ENCODE data around the gene LGR6.
A peak's percentile ranks its signal among the peaks of the same experiment; 100 is the strongest.

LGR6 gene

DNA sequence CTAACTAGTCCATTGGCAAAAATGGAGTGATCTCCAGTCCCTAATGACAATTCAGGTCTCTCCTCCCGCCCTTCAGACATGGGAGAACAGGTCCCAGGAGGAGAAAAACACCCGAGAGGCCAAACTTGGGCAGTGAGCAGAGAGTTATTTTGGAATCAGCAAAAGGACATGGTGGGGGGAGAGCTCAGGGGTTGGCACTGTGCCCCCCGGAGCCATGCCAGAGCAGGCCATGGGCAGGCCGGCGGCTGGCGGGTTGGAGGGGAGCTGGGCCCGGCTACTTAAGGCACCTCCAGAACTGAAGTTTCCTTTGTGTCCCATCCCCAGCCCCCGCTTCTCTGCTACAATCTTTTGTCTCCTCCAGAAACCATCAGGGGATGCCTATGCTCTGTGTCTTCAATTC, 7.1 kb downstream of the LGR6 start:
- no peak for DNase-seq (ENCODE audit: low read depth, low spot score)

DNA sequence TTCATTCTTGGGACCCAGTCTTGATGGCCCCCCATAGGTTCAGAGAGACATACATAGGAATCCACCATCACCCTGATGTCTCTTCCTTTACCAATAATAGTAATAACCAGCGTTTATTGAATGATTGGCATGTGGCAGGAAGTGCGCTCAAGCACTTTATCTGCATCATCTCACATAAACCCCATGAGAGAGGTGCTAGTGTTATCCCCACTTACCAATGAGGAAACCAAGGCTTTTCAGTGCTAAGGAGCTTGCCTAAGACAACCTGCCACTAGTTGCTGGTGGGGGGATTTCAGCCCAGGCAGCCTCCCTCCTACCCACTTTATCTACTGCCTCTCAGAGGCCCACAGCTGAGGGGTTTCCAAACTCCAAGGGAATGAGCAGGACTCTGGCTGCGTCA, 7.7 kb downstream of the LGR6 start:
- no peak for DNase-seq (ENCODE audit: low read depth, low spot score)

DNA sequence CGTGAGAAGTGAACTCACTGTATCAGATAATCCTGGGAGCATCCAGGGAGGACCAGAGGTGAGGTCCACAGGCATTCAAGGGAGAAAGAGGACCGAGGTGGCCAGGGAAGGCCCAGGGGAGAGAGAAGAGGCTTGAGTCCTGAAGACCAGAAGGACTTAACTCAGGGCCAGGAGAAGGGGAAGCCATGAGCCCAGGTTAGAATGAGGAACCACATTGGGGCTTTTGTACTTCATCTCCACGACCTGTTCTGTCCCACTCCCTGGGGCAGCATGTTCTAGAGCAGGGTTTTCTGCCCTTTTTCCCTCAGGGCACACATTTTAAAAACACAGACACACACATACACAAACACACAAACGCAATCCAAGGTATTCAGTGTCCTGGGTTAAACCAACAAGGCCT, 8.4 kb downstream of the LGR6 start:
- no peak for DNase-seq (ENCODE audit: low read depth, low spot score)

DNA sequence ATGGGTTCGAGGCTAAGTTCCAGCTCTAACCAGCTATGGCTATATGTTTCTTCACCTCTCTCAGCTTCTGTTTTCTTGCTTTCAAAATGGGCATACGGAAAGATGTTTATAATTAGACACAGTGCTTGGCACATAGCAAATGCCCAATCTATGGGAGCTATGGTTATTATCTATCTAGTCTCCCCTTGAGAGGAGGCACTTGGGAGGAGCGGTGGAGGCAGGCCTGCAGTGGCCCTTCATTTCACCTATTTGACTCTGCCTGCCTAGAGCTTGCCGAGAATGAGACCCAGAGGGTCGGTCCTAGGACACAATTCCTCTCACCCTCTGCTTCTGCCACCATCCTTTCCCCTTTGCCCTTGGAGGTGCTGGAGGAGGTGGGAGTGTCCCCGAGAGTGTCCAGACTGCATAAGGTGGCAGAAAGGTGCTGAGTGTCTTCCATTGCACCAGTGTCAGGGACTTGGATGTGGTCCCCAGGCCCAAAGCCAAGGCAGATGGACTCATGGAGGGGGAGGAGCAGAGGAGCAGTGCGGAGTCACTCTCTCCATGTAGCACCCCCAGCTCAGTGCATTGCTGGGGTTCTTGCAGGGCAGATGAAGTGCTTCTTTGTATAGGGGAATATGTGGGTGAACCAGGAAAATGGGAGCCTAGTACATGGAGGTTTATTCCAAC, 9.0 kb downstream of the LGR6 start:
- DNase-seq (ENCODE audit: low read depth, low spot score) = no peak

DNA sequence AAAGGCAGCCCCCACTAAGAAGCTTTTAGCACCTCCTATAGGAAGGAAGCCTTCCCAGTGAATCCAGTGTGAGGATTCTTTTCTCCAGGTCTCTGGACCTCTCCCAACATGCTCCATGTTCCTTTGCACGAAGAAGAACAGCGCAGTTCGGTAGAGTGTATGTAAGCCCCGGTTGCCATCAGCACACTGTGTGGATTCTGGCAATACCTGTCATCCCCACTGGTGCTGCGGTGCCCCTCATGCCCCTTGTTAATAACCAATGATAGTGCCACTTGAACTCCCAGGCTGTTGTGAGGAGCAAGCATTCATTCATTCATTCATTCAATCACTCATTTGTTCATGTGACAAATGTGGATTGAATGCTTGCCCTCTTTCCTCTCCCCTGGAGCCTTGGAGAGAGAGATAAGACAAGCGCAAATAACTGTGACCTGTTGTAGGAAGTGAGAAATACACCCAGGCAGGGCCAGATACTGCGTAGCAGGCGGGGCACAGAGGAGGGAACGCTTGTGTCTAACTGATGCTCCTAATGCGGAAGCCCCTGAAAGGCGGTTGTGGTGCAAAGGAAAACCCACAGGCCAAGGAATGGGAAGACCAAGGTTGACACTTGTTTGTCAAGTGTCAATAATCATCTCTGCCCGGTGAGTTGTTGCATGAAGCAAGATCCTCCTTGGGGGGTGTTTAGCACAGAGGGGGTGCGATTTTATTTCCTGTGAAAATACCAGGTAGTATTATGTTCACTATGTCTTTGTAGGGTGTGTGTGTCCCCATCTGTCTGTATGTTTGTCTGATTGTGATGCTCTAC, 9.8 kb downstream of the LGR6 start:
- DNase-seq (ENCODE audit: low read depth, low spot score) = no peak

DNA sequence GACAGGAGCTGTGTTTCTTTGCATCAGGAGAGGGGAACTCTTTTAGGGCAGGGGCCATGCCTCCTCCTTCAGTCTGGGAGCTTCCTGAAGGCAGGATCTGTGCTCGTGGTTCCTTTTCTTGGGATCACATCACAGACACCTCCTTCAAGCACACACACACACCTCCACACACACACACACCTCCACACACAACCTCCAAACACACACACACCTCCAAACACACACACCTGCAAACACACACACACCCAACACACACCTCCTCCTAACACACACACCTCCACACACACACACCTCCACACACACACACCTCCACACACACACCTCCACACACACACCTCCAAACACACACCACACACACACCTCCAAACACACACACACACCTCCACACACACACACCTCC, 10.5 kb downstream of the LGR6 start:
- no peak for DNase-seq (ENCODE audit: low read depth, low spot score)

DNA sequence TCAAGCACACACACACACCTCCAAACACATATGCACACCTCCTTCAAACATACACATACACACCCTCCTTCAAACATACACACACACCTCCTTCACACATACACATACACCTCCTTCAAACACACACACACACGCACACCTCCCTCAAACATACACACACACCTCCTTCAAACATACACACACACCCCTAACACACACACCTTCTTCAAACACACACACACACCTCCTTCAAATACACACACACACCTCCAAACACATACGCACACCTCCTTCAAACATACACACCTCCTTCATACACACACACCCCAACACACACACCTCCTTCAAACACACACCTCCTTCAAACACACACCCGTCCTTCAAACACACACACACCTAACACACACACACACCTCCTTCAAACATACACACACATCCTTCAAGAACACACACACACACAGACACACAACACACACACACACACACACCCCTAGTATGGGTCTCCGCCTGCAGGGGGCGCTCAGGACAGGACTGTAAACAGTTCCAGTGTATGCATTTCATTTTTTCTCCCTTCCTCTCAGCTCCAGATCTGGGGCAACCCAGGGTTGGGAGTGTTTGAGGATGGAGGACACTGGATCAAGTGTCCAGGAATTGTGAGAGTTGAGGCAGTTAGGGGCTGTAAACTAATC, 12.1 kb downstream of the LGR6 start:
- DNase-seq (ENCODE audit: low read depth, low spot score) = no peak

DNA sequence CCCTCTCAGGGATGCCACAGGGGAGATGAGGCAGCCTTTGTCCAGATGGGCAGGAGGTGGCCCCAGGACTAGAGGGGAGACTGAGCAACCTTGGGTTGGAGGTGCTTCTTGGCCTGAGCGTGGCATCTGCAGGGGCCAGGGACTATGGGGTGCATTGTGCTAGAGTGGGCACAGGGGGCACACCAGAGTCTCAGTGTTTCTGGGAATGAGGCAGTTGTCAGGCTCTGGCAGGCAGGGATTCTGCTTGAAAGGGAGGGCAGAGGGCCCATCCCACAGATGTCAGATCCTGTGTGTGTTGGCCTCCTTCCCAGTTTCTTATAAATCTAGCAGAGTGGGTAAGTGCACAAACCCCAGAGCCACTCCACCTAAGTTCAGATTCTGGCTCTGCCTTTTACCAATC, 13.7 kb downstream of the LGR6 start:
- no peak for DNase-seq (ENCODE audit: low read depth, low spot score)

DNA sequence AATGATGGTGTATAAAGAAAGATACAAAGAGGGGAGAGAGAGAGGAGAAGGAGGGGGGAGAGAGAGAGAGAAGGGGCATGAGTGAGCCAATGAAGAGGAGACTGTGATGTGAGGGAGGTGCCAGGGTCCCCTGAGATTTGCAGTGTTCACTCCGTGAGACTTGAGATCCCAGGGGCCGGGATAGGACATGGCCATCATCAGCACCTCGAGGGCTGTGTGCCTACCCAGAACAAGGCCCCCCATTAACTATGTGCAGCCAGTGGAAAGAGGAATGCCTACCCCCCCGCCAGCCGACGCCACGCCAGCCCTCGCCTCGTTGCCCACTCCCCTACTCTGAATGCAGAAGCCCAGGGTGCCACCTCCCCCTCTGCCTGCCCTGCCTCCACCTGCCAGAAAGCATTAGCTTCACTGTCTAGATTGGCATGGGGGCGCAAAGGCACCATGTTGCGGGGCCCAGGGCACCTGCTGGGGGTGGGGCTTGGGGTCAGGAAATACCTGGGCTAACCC, 14.8 kb downstream of the LGR6 start:
- DNase-seq (ENCODE audit: low read depth, low spot score) = no peak

DNA sequence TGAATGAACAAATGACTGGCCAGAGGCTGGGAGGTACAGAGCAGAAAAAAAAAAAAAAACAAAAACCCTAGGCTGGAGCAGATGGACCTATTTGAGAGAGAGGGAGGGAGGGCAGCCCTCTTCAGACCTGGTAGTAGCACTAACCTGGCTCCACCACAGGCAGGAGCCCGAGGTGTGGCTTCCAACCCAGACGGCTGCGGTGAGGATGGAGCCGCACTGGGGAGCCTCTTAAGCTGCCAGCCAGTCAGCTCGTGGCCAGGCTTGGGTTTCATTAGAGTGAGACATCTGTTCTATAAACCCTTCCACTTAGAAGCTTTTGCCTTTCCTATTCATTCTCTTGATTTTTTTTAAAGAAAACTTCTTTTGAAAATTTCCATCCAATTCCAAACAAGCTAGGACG, 16.8 kb downstream of the LGR6 start:
- DNase-seq (ENCODE audit: low read depth, low spot score) = peak; percentile 48

DNA sequence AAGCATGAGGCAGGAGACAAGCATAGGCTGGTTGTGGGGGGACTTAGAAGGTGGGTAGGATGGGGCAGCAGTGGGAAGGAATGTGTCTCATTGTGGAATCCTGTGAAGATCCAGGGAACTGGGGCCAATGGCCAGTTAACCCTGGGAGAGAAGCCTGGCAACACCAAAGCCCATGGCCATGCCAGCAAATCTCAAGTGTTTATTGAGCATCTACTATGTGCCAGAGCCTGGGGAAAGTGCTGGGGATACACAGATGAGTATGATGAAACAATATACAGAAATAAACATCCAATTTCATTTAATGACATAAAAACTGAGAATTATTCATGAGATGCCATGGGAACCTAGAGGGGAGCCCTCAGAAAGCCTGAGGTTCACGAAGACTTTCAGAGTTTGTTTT, 17.4 kb downstream of the LGR6 start:
- DNase-seq (ENCODE audit: low read depth, low spot score) = no peak

DNA sequence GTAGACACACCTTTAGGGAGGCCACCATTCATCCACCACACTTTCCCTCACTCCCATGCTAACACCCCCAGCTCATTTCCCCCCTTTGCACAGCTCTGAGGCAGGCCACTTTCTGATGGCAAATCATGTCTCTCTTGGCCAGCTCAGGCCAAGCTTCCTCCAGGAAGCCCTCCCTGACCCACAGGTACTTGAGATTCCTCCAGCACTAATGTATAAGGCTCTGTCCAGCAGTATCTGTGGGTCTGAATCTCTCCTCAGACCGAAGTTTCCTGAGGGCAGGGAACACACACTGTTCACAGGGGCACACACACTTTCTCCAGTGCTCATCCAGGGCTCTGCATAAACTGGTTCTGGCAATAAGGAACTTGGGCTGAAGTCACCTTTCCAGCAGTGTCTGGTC, 19.2 kb downstream of the LGR6 start:
- DNase-seq (ENCODE audit: low read depth, low spot score) = no peak

DNA sequence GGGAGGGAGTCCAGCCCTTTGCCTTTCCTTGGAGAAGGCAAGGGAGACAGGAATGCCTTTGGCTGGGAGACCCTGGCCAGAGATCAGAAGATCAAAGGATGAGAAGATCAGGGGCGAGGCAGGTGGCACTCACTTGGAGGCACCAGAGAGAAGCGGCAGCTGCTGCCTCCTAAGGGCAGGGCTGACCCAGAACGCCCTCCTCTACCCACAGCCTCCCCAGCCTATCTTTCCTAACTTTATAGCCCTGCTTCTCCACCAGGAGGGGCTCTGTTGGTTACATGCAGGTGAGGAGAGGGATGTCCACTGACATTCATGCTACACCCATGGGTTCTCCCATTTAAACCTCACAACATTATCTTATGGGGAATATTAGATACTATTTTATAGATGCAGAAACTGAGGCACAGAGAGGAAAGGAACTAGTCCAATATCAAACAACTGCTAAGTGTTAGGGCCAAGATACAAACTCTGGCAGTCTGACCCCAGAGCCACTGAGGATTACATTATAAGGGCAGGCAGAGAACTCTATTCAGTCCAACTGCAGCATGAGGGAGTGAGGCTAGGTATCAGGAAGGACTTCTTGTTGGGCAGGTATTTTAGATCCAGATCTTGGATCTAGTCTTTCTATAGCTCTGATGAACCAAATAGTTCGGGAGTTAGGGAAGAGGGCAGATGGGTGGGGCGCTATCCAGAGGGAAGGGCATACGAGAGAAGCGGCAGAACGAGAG, 19.9 kb downstream of the LGR6 start:
- DNase-seq (ENCODE audit: low read depth, low spot score) = peak; percentile 78

DNA sequence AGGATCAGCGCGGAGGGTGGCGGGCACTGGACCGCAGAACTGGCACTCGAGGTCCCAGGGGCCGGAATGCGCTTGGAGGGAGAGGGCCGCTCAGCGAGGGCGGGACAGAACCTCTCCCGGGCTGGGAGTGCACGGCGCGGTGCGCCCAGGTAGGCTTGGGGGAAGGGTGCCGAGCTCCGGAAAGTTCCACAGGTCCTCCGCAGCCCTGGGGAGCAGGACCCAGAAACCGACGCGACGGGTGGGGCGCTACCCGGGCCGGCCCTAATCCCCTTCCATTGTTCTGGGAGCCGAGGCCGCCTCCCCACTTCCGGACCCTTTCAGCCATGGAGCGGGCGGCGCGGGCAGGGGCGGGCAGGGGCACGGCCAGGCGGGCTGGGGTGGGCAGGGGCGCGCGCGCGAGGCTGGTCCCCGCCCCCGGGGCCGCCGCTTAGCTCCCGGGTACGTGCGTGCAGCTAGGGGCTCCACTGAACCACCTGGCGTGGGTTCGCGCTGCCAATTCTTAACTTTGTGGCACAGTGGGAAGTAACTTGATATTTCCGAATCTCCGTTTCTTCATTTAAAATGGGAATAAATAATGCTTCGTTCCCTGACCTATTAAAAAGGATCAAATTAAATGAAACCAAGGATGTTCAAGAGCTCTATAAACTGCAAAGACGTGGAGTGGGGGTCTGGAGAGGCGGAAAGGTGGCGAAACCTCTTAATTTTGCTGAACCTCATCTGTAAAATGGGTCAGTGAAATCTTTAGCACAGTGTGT, 20.7 kb downstream of the LGR6 start:
- no peak for DNase-seq (ENCODE audit: low read depth, low spot score)

DNA sequence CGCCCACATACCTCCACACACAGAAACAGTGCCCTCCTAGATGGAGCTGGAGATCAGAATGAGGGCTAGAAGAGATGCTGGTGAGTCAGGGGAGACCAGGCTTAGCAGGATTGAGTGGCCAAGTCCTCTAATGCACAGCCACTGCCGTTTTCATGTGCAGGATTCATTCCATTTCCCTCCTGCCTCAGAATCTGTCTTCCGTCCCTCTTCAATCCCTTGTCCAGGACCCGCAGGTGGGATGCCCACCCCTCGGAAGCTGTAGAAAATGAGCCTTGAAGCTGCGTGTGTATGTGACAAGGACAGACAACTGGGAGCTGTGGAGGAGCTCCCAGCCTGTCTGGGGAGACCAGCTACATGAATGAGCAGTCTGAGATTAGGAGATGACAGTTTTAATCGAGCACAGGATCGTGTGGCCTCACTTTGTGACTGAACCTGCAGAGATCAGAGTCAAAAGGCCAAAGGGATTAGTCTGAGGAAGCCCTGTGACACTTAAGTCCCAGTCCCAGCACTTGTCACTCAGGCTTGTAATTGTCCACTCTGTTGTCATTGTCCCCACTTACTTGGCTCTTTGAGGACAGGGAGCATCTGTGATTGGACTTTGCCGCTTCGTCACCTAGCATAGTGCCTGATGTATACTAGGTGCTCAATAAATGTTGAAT, 22.0 kb downstream of the LGR6 start:
- no peak for DNase-seq (ENCODE audit: low read depth, low spot score)

DNA sequence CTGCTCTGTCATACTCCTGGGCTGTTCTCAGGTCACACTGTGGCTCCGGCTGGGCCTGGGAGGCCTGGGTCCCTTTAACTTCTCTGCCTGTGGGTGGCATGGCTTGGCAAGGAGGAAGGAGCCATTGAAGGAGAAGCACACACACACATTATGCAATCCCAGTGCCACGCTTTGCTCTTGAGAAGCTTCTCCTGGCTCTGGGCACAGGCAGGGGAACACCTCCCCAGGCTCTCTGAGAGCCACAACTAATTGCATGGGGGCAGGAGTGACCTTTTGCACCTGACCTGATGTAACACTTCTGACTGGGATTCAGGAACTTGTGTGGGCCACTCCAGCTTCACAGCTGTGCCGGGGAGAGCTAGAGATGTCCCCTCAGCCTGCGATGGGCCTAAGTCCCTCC, 23.1 kb downstream of the LGR6 start:
- DNase-seq (ENCODE audit: low read depth, low spot score) = no peak

DNA sequence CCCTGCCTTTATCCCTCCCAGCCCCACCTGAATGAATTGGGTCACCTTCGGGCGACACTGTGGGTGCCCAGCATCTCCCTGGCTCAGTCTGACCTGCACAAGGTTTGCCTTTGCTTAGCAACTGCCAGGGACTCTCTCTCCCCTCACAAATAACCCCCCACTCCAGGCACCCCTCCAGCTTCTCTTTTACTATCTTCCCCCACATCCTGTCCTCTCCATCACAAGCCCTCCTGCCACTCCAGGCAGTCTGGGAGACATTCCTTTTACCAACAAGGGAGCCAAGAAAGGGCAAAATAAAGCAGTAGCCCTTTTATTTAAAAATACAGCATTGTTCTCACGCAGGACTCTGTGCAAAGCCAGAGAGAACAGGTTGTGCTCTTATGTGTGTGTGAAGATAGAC, 23.9 kb downstream of the LGR6 start:
- DNase-seq (ENCODE audit: low read depth, low spot score) = no peak

DNA sequence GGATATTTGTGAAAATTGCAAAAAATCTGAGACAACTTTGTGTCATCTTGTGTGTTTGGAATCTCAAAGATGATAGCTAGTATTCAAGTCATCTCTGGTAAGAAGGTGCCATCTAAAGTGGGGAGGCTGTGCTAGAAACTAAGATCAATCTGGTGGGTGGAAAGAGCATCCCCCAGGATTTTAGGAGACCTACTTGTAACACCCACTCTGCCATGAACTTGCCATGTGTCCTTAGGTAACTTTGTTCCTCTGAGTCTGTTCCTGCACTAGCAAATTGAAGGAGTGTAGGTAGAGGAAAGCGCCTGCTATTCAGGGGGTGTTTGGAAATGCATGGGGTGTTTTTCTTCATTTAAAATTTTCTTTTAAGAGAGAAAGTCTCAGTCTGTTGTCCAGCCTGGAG, 24.4 kb downstream of the LGR6 start:
- DNase-seq (ENCODE audit: low read depth, low spot score) = no peak

DNA sequence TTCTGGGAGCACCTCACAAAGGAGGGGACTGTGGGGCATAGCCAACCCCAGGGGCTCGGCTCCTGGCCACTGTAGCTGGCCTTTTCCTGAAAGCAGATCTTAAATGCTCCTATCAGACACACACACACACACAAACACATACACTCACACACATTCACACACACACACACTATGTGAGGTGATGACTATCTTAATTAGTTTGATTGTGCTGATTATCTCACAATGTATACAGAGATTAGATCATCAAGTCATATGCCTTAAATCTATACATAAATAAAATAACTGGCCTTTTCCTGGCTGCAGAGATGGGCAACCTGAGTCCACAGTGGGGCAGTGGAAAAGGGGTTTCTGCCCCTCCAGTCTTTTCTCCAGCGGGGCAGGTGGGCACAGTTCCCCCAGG, 27.1 kb downstream of the LGR6 start:
- no peak for DNase-seq (ENCODE audit: low read depth, low spot score)

Measured in ELF-1 (cell line).